AG09319 (cell line): ENCODE data around the gene TEKT3.

Experiments used
- DNase-seq: peaks from one replicate; pipeline ENCODE4 v3.0.0-alpha.2; 2010; ENCODE audit warnings: low read depth; ENCODE audit errors: extremely low read depth
- TF ChIP-seq, protein P1 (sequence below): IDR thresholded peaks from 2 replicates; pipeline ENCODE4 v1.5.1; 2011; ENCODE audit warnings: low read depth, mild to moderate bottlenecking, inconsistent platforms, low read length, moderate library complexity

Gene TEKT3

DNA sequence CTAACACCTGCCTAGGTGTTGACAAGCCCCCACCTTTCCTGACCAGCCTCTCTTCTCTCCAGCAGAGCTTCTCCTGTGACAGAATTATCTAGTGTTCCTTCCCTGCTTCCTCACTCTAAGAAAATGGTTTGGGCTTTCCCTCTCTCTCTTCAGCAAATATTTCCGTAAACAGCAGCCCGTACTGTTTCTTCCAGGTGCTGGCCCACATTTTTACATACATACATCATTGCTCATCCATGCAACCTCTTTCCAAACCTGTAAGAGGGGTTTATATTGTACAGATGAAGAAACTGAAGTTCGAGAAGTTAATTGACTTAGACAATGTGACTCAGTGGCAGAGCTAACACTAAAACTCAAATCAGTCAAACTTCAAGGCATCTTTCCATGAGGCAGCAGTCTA is 569 bp upstream of the TEKT3 start:
- TF ChIP-seq, protein P1, sequence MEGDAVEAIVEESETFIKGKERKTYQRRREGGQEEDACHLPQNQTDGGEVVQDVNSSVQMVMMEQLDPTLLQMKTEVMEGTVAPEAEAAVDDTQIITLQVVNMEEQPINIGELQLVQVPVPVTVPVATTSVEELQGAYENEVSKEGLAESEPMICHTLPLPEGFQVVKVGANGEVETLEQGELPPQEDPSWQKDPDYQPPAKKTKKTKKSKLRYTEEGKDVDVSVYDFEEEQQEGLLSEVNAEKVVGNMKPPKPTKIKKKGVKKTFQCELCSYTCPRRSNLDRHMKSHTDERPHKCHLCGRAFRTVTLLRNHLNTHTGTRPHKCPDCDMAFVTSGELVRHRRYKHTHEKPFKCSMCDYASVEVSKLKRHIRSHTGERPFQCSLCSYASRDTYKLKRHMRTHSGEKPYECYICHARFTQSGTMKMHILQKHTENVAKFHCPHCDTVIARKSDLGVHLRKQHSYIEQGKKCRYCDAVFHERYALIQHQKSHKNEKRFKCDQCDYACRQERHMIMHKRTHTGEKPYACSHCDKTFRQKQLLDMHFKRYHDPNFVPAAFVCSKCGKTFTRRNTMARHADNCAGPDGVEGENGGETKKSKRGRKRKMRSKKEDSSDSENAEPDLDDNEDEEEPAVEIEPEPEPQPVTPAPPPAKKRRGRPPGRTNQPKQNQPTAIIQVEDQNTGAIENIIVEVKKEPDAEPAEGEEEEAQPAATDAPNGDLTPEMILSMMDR = no peak
- DNase-seq = no peak

DNA sequence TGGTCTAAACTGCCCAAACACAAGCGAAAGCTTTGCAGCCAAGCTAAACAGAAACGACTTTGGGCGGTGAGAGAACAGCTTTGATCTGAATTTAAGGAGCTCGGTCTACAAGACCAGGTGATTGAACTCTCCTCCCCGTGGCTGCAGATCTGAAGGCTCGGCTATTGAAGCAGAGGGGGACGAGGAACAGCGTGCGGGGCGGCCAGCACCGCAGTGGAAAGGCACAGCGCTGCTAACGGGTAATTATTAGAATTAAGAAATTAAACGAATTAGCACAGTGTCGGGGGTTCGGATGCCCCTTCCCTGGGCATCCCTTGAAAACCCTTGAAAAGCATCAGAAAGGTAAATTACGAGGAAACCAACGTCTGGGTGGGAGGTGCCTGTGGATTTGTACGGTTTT is 431 bp downstream of the TEKT3 start:
- no peak for DNase-seq
- TF ChIP-seq, protein P1 = no peak

GRCh38 chr17:15335446-15335845 is 6.0 kb downstream of the TEKT3 start:
- no peak for DNase-seq
- TF ChIP-seq, protein P1 = no peak

DNA sequence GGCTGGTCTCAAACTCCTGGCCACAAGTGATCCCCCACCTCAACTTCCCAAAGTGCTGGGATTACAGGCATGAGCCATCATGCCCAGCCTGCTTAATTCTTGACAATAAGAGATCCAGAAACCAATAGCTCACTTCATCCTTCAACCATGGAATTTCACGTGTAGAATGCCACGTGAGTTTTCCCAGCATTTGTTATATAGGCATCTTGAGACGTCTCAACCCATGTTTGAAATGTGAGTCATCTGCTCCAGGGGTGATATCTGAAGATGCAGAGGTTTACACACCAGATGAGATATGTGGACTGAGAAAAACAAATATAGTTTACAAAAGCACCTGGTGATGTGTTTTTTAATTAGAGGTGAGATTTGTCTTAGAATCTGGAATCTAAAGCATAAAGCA is 7.1 kb downstream of the TEKT3 start:
- no peak for DNase-seq
- TF ChIP-seq, protein P1 = no peak

DNA sequence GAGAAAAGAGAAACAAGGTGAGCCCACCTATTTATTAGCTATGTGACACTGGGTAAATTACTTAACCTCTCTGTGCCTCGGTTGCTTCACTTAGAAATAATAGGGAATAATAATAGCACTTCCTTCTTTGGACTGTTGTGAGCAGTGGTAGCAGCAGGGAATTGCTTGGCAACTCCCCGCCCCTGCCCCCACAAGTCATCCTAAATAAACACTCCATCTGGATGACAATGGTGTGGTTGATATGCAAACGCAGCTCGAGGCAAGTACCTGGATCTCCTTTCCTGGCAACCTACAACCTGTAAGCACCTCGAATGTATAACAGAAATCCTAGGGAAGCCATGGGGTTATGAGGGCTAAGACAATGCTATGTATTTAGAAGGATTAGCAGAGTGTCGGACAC is 9.1 kb downstream of the TEKT3 start:
- DNase-seq = no peak
- TF ChIP-seq, protein P1 = no peak

DNA sequence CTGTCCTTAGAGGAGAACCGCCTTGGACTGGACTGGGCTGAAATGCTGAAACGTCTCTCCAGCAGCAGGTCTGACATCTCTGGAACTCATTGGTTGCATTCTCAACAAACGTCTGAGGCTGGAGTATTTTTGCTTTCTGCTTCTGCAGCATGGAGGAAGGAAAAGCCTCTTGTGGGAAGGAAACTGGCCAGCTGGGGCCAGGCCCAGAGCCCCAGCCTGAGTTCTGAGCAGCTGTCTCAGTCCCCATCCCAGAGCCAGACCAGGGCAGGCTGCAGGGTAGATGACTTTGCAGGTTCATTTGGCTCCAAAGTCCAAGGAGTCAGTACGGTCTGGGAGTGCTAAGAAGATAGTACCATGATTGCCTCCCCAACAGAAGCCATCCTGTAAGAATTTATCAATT is 18.3 kb downstream of the TEKT3 start:
- TF ChIP-seq, protein P1 = no peak
- DNase-seq = no peak

DNA sequence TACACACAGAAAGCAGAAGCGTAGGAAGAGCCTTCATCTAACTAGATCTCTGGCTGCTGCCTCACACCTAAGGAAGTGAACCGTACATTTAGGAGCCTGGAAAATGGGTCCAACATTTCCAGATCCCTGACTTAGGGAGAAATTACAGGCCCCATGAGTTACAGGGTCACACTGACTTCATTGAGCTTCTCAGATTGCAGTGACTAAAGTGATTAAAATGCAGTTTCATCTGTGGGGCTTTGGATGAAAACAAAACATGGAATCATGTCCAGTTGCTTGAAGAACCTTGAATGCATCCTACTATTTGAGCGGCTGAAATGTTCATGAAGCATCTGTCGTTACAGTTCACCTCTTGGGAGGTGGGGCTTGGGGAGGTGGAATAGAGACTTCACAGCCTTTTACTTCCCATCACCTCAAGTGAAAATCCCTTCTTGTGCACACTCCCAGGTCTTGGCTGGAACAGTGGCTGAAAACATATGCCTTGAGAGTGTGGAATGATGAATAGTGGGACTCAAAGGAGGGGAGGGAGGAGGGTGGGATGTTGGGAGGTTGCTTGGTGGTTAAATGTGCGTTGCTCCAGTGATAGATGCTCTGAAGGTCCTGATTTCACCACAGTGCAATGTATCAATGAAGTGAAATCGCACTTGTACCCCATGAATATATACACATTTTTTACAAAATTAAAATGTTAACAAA is 19.7 kb downstream of the TEKT3 start:
- TF ChIP-seq, protein P1 = no peak
- no peak for DNase-seq
